HG02981 (cell line): ENCODE measurements around the gene ATP5MG.
"Not testable (repeated sequence)": the region's sequence is repeated elsewhere in the genome, so short reads cannot be mapped to it uniquely, and the experiment has no call there.

Experiments used
- ATAC-seq: cut with Tn5 transposase; IDR thresholded peaks from one replicate; pipeline ENCODE4 v1.9.1; 2021; ENCODE audit warnings: mild to moderate bottlenecking, moderate library complexity; ENCODE audit not compliant: unreplicated experiment

Gene ATP5MG, protein sequence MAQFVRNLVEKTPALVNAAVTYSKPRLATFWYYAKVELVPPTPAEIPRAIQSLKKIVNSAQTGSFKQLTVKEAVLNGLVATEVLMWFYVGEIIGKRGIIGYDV

DNA sequence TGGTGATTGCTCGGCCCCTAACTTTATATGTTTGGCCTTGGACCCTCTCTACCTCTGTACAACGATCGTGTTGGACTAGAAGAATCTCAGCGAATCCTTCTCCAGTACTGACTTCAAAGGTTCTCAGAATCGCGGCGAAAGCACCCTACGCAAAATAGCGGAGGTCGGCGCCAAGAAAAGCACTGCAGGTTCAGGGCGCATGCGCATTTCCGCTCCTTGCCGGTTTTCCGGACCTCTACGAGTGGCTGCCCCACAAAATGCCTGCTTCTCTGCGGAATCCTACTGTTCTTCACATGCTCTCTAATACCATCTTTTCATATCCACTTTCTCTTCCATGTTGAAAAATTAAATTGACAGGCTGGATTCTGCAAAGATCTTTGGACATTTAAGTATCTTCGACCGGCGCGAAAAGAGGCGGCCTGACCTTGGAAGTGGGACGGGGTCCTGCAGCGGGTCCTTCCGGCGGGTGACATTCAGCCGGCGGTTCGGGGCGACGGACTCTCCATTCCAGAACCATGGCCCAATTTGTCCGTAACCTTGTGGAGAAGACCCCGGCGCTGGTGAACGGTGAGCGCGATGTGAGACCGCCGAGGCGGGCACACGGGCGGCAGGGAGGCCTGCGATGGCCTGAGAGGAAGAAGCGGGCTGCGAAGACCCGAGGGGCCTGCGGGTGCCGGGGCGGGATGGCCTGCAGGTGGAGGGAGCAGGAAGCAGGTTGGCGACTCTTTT is at the start of gene ATP5MG:
TSS of gene ATP5MG (plus strand) at position 456 of the 729 bp plus-strand sequence. CDS start at position 516, 60 bp downstream.
- ATAC-seq: no peak

DNA sequence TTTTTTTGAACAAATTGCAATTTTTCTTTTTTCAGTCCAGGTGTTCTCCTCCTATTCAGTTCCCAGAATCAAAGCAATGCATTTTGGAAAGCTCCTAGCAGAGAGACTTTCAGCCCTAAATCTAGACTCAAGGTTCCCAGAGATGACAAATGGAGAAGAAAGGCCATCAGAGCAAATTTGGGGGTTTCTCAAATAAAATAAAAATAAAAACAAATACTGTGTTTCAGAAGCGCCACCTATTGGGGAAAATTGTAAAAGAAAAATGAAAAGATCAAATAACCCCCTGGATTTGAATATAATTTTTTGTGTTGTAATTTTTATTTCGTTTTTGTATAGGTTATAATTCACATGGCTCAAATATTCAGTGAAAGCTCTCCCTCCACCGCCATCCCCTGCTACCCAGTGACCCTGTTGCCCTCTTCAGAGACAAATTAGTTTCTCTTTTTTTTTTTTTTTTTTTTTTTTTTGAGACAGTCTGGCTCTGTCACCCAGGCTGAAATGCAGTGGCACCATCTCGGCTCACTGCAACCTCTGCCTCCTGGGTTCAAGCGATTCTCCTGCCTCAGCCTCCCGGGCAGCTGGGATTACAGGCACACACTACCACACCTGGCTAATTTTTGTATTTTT is 48.2 kb upstream of the ATP5MG start:
- no peak for ATAC-seq

DNA sequence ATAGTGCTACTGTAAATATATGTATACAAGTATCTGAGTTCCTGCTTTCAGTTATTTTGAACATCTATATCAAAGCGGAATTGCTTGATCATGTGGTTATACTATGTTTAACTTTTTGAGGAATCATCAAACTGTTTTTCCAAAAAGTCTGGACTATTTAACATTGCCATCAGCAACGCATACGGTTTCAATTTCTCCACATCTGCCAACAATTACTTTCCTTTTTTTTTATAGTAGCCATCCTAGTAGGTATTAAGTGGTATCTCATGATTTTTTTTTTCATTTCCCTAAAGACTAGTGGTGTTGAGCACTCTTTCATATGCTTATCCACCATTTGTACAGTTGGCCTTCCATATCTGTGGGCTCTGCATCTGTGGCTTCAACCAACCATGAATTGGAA is 43.3 kb upstream of the ATP5MG start:
- no peak for ATAC-seq

DNA sequence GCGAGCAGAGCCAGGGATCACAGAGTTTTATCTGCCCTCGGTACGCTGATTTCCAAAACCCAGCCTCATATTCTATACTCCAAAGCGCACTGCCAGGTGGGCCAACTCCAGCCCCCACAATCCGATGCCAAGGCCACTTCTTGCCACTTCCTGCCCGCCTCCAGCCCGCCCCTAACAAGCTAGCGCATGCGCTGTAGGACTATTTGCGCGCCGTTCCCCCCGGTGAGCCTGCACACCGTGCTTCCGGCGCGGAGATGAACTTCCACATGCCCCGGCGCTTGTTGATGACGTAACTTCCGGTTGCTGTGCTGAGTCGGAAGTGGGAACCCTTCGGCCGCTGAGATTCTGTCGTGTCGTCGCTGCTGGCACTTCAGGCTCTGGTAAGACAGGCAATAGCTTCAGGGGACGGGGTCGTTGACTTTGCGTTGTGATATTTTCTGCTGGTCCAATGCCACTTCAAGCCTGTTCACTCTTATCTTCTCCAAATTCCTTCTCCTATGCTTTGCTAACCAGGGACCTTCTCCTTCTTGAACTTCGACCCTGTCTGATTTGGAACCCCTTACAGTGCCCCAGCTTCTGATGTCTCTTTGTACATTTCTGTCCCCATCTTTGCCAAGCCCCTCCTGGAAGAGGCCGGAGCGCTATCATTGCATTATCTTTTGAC is 42.0 kb upstream of the ATP5MG start, which contains the start of gene UBE4A:
TSS of gene UBE4A (plus strand) at position 306 of the 664 bp plus-strand sequence. CDS start 5,481 bp downstream, outside the sequence.
- ATAC-seq: peak; percentile 89

DNA sequence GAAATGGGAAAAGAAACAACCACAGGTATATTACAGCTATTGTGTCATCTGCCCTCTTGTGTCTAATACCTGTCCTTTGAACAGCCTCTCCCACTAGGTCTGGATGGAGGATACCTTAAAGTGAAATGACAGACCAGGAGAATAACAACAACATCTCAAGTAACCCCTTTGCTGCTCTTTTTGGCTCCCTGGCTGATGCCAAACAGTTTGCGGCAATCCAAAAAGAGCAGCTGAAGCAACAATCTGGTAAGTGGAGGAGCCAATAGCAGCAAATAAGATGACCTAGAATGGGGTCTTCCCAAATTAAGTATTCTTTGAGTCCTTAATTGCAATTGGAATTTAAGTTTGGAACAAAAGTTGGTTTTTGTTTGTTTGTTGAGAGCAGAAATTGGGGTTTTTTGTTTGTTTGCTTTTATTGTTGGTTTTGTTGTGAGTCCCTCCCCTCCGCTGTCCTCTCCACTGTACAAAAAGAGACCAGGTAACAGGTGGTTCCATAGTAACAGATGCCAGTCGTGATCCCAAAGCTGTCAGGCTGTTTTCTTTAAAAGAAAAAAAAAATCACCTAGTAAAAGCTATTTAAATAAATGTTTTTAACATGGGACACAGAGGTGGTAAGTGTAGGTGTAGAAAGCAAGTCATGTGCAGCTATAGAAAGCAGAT is 36.3 kb upstream of the ATP5MG start:
- ATAC-seq: no peak

DNA sequence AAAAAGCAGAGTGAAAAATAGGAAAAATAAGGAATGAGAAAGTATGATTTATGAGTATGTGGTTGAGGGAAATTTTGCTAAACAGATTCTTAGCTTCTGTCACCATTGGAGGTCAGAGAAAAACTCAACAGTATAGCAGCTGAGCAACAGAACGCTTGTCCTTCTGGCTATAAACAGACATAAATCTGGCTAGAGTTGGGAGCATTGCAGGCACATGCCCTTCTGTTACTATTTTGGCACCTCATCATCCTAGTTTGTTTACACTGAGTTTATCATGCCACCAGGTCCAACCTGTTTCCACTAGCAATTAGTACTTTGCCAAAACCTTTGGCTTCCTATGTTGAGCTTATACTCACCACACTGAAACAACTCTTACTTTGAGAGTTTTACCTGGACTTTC is 35.1 kb upstream of the ATP5MG start:
- no peak for ATAC-seq

DNA sequence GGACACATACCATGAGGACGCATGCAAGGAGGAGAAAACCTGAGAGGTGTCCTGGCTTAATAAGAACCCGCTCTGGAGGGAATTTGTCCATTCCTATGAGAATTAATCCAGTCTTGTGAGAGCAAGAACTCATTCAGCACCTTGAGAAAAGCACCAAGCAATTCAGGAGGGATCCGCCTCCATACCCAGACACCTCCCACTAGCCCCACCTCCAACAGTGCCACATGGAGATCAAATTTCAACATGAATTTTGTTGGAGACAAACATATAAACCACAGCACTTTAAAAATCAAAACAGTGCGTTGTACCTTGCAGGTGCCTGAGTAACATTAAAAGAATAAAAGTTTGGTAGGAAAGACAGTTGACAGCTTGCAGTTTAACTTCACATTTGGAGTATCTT is 30.6 kb upstream of the ATP5MG start:
- no peak for ATAC-seq

DNA sequence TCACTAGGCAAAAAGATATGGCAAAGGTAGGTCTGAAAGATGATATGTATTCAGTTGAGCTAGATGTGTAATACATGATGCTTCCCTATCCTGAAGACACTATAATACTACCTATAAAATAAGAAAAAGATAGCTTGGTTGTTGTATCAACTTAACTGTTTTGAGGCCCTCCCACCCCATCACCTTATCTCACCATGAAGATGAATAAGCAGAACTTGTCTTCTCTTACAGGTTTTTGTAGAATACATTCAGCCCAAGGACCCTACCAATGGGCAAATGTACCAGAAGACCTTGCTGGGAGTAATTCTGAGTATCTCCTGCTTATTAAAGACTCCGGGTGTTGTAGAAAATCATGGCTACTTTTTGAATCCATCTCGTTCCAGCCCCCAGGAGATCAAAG is 28.1 kb upstream of the ATP5MG start:
- no peak for ATAC-seq

DNA sequence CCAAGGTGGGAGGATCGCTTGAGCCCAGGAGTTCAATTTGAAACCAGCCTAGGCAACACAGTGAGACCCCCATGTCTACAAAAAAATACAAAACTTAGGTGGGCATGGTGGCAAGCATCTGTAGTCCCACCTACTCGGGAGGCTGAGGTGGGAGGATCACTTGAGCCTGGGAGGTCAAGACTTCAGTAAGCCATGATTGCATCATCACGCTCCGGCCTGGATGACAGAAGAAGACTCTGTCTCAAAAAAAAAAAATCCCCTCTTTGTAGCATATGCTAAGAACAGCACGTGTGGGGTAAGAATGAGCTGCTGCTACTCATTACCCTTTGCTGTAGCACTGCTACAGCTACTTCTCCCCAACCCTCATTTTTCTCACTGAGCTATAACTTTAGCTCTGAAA is 27.5 kb upstream of the ATP5MG start:
- ATAC-seq: no peak

DNA sequence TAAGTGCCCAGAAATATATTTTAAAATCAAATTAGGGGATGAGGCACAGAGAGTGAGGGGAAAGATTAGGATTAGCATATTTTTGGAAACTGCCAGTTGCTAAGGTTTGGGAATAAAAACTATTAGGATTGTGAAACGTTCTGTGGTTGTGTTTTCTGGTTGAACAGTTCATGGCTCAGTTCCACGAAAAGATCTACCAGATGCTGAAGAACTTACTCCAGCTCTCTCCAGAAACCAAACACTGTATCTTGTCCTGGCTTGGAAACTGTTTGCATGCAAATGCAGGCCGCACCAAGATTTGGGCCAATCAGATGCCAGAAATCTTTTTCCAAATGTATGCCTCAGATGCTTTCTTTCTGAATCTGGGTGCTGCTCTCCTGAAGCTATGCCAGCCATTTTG is 26.7 kb upstream of the ATP5MG start:
- no peak for ATAC-seq

DNA sequence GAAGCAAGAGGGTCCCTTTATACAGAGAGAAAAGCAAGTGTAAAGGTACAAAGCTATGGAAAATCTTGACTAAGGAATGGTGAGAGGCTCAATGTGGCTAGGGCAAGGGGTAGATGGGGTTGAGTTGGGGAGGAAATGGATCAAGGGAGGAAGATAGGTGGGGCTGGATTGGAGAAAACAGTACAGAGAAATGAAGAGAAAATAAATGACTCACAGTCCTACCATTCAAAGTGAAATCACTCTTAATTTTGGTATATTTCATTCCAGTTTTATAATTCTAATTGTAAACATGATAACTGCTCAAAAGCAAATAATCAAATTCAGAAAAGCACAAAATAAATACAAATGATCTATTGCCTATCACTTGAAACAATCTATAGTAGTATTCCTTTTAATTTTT is 25.4 kb upstream of the ATP5MG start:
- no peak for ATAC-seq

DNA sequence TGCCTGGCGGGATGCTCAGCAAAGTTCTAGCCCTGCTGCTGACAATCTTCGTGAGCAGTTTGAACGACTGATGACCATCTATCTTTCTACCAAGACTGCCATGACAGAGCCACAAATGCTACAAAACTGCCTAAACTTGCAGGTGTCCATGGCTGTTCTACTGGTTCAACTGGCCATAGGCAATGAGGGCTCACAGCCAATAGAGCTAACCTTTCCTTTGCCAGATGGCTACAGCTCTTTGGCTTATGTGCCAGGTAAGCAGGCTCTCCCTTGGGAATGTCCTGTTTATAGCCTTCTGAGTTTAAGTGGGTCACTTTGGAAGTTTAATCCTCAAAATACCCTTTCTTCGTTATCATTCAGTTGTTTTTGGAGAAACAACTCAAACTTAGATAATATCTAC is 21.9 kb upstream of the ATP5MG start:
- ATAC-seq: no peak

DNA sequence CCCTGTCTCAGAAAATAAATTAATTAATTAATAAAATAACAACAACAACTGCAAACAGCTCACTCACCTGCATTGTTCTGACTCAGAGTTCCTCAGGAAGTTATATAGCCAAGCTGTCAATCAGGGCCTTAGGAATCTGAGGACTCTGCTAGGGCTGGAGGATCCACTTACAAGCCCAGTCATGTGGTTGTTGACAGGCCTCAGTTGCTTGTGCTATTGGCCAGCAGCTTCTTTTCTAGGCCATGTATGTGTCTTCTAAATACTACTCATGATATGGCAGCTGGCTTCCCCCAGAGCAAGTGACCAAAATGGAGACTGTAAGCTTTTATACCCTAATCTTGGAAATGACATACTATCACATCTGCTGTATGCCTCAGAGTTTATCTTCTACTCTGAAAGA is 20.8 kb upstream of the ATP5MG start:
- no peak for ATAC-seq

DNA sequence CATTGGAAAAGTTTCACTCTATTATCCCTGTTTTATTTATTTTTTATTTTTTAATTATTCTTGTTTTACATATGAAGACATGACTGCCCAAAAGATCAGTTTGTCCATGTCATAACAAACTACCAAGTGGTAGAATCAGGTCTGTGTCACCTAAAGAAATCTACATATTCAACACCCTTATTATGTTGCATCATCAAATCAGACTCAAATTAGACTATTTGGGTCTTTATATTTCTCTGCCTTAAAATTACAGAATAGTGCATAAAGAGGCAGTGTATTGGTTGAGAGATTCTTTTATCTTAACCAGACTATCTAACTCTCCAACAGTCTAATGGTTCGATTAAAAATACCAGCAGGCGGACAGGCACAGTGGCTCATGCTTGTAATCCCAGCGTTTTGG is 18.5 kb upstream of the ATP5MG start:
- ATAC-seq: no peak

DNA sequence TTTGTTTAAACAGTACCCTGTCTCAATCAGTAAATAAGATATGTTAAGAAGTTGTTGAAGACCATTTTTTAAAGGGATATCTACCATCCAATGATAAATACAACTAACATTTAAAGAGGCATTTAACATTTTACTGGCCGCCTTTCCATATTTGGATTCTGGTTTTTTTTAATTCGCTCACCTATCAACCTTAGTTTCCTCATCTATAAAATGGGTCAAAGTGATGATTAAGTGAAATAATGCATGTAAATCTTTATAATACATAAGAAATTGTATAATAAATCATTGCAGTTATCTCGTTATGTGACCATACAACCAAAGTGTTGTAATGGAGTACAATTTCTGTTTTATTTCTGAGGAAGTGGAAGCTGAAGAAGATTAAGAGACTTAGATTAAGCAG is 17.7 kb upstream of the ATP5MG start:
- no peak for ATAC-seq

DNA sequence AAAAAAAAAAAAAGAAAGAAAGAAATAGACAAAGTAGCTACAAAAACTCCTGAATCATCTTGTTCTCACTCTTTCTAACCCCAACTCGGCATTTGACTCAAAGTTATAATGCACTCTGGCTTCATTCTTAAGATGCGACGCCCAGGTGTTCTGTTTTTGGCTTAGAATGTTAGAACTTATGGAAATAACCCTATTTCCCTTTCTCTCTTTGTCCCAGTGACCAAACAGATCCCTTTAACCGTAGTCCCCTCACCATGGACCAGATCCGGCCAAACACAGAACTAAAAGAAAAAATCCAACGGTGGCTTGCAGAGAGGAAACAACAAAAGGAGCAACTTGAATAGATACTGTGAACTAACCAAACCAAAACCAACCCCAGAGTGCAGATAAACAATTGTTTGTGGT is 5.3 kb upstream of the ATP5MG start:
- no peak for ATAC-seq

DNA sequence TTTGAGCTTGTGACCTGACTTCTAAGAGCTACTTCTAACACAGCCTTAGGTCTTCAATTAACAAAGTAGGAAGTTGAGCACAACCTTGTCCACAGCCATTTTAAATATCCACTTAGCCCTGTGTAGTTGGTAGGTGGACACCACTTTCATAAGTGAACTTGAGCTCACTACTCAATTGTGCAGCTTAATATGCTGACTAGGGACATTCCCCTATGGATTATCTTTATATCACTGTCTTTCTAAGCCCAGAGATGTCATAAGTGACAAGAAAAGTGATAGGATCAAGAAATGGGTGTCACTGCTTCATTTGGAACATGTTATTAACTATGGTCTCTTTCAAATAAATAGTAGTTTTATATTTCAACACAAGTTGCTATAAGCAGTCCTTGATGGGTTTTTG is 4.0 kb upstream of the ATP5MG start:
- ATAC-seq: no peak

DNA sequence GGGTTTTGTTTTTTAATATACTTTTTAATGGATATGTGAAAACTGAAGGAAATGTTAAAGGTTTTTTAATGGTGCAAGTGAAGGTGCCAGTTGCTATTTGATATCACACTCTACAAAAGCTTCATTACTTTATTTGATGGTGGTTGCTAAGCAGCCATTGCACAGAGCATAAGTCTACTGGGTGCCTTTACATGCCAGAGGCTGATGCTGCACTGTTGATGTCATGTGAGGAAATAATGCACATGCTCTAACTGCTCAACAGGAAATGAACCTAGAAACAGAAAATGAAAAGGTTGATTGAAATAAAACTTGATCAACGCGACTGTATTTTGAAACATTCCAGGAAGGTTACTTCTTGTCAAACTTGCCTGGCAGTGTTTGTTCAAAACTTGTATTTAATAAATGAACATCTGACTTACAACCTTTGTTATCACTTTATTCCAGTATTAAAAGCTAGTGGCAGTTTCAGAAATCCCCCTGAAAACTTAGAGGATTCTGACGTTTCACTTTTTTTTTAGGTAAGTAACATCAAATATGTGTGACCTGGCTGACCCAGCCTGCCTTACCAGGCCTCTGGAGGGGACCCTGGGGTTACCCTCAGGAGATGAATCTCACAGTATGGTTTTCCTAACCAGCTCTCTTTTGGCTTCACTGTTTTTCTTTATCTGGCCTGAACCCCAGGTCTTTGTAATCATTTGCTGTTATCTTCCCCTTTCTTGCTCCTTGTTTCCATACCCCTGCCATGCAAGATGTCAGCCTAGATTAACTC is 2.4 kb upstream of the ATP5MG start:
- ATAC-seq: peak; percentile 37

DNA sequence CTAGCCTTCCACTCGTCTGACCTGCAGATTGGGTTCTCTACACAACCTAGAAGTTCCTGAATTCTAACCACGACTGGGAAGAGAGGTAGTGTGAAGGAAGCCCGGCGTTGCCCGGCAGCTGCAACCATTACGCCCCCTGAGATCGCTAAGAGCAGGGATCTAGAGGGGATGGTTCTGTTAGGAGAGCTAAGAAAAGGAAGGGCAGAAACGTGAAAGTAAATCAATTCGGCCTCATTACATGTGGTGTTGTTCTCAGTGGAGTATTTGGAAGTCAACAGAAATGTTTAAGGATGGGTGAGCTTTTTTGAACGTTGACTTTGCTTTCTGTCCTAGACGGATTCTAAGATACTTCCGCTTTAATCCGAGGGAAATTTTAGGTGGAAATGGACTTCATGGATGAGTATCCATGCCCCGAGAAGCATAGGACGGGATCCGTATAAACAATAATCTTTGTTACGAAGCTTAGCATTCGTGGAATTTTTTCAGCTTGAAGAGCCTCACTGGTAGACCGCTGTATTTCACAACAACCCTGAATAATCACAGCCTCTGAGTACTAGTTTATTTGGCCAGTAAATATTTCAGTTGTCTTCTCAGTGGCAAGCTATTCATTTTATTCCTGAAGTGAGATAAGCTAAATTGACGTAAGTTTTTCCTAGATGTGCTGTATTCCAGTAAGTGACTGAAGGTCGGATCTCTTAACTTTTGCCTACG is 629 bp downstream of the ATP5MG start:
- ATAC-seq: no peak

DNA sequence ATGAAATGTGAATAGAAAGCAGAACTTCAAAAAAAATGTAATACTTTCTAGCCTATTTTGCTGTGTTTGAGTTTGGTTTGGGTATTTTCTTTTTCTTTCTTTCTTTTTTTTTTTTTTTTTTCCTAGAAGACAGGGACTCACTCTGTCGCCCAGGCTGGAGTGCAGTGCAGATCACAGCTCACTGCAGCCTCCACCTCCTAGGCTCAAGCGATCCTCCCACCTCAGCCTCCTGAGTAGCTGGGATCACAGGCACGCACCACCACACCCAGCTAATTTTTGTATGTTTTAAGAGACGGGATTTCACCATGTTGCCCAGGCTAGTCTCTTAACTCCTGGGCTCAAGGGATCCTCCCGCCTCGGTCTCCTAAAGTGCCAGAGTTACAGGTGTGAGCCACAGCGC is 1.2 kb downstream of the ATP5MG start:
- not testable (repeated sequence) for ATAC-seq
